ENCODE measurements around the gene ZDHHC16. TPM values are rescaled to one million over a fixed set of nuclear protein-coding genes. Genes with fewer than 3 reads are reported as not detected.

ZDHHC16 gene
- polyA plus RNA-seq, 1 donor (not counting 4 experiments of a cell fraction or from before 2014, with no cell fraction given) = 67.8 TPM

DNA sequence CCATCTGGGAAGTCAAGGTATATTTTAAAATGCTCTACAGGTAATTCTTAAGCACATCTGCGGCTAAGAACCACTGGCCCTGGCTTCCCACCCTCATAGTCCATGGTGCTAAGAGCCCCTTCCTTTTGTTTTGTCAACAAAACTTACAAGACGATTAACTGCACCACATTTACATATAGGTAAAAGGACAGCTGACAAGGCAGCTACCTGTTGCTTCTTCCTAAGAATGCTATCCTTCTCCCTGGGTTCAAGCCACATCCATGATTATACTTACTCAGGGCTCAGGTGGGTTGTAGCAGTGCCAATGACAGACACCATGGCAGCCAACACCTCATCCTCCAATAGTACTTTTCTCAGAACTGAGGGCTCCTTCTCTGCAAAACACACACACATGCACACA lies 16.3 kb downstream of the ZDHHC16 start:
- H3K4me3 ChIP-seq (ENCODE audit: control insufficient read depth in 2 of 3, extremely low read depth in 1 of 3, insufficient read depth in 2 of 3, low read depth in 1 of 3, low read length in 3 of 3) = no peak overlapping the region
- H3K36me3 ChIP-seq (ENCODE audit: control insufficient read depth in 2 of 2, extremely low read depth in 1 of 2, insufficient read depth in 2 of 2, low read length in 2 of 2) = peaks cover 51 to 70% of the 10 kb centered on the region in 2 experiments
- no peaks in the 10 kb centered on the region for H3K79me2 ChIP-seq (ENCODE audit: control insufficient read depth, insufficient read depth, low read length)
- no peak for TF ChIP-seq EZH2 (IDR thresholded peaks at IDR 0.05; ENCODE audit: low read length)
- TF ChIP-seq, protein P1, sequence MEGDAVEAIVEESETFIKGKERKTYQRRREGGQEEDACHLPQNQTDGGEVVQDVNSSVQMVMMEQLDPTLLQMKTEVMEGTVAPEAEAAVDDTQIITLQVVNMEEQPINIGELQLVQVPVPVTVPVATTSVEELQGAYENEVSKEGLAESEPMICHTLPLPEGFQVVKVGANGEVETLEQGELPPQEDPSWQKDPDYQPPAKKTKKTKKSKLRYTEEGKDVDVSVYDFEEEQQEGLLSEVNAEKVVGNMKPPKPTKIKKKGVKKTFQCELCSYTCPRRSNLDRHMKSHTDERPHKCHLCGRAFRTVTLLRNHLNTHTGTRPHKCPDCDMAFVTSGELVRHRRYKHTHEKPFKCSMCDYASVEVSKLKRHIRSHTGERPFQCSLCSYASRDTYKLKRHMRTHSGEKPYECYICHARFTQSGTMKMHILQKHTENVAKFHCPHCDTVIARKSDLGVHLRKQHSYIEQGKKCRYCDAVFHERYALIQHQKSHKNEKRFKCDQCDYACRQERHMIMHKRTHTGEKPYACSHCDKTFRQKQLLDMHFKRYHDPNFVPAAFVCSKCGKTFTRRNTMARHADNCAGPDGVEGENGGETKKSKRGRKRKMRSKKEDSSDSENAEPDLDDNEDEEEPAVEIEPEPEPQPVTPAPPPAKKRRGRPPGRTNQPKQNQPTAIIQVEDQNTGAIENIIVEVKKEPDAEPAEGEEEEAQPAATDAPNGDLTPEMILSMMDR (optimal IDR thresholded peaks at IDR 0.05 in 1 of 3, IDR thresholded peaks at IDR 0.05 in 1 of 3, conservative IDR thresholded peaks at IDR 0.05 in 1 of 3; ENCODE audit: extremely low read depth in 1 of 3, insufficient read depth in 2 of 3, low read length in 3 of 3) = no peak
- H3K27ac ChIP-seq (ENCODE audit: control insufficient read depth, insufficient read depth, low read length) = no peak overlapping the region
- FAIRE-seq (no peak), DNase-seq (ENCODE audit: low read depth, low spot score) (no peak)
- no peaks in the 10 kb centered on the region for H3K27me3 ChIP-seq (ENCODE audit: control insufficient read depth, extremely low read depth, insufficient read depth, low read length)
- H3K4me2 ChIP-seq (ENCODE audit: control insufficient read depth, extremely low read depth, insufficient read depth, low read depth, low read length) = no peak overlapping the region
- no peaks in the 10 kb centered on the region for H4K20me1 ChIP-seq (ENCODE audit: control insufficient read depth, extremely low read depth, insufficient read depth, low read length)
- H3K9ac ChIP-seq (ENCODE audit: control insufficient read depth, extremely low read depth, insufficient read depth, low read length) = no peak overlapping the region
- H3K4me1 ChIP-seq (ENCODE audit: control insufficient read depth, extremely low read depth, insufficient read depth, low read length) = peaks cover 19% of the 10 kb centered on the region
- no peaks in the 10 kb centered on the region for H3K9me1 ChIP-seq (ENCODE audit: control insufficient read depth, extremely low read depth, insufficient read depth, low read length)
- dilution Hi-C loops (cut with MboI; ENCODE audit: extremely low pct_ligation_motif_present, low sequenced_read_pairs) = no loop called here
- H2AFZ ChIP-seq (ENCODE audit: control insufficient read depth, low read length) = no peak overlapping the region
- no peaks in the 10 kb centered on the region for H3K9me3 ChIP-seq (ENCODE audit: control insufficient read depth, low read depth, low read length)

DNA sequence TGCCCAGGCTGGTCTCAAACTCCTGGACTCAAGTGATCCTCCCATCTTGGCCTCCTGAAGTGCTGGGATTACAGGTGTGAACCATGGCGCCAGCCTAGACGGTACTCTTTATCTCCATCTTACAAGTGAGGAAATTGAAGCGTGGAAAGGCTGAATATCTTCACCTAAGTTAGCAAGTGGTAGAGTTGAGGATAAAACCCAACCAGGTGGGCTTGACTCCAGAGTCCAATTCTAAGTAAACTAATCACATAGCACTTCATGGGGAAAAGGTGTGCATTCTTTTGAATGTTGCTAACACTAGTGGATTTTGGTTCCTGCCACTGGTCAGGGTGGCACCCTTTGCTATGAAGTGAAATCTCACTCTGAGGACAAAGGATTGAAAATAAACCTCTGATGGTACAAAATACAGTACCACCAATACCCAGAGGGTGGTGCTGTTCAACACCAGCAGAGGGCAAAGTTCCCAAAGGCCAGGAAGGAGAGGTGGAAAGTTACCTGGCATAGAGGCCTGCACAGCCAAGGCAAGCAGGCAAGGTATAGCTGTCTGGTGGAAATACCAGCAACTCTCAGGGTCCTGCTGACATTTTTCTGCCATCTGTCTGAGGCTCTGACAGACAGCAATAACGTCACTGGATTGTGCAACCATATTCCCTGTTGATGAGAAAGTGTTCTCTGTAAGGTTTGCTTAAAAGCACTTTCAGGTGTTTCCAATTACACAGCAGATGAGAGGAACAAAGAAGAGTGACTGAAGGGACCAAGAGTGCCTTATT lies 17.6 kb downstream of the ZDHHC16 start:
- peak overlapping the region; percentile 9 for H3K27ac ChIP-seq (ENCODE audit: control insufficient read depth, insufficient read depth, low read length)
- no peaks in the 10 kb centered on the region for H3K9me3 ChIP-seq (ENCODE audit: control insufficient read depth, low read depth, low read length)
- dilution Hi-C loops (cut with MboI; ENCODE audit: extremely low pct_ligation_motif_present, low sequenced_read_pairs) = no loop called here
- no peaks in the 10 kb centered on the region for H4K20me1 ChIP-seq (ENCODE audit: control insufficient read depth, extremely low read depth, insufficient read depth, low read length)
- no peaks in the 10 kb centered on the region for H3K9me1 ChIP-seq (ENCODE audit: control insufficient read depth, extremely low read depth, insufficient read depth, low read length)
- peaks cover 48 to 64% of the 10 kb centered on the region in 2 experiments for H3K36me3 ChIP-seq (ENCODE audit: control insufficient read depth in 2 of 2, extremely low read depth in 1 of 2, insufficient read depth in 2 of 2, low read length in 2 of 2)
- TF ChIP-seq, protein P1 (optimal IDR thresholded peaks at IDR 0.05 in 1 of 3, IDR thresholded peaks at IDR 0.05 in 1 of 3, conservative IDR thresholded peaks at IDR 0.05 in 1 of 3; ENCODE audit: extremely low read depth in 1 of 3, insufficient read depth in 2 of 3, low read length in 3 of 3) = peak; percentile 79 to 87 (median 83)
- no peak for TF ChIP-seq EZH2 (IDR thresholded peaks at IDR 0.05; ENCODE audit: low read length)
- no peak overlapping the region for H3K4me3 ChIP-seq (ENCODE audit: control insufficient read depth in 2 of 3, extremely low read depth in 1 of 3, insufficient read depth in 2 of 3, low read depth in 1 of 3, low read length in 3 of 3)
- H3K4me1 ChIP-seq (ENCODE audit: control insufficient read depth, extremely low read depth, insufficient read depth, low read length) = peaks cover 32% of the 10 kb centered on the region
- FAIRE-seq (peak; percentile 89), DNase-seq (ENCODE audit: low read depth, low spot score) (no peak)
- no peak overlapping the region for H3K9ac ChIP-seq (ENCODE audit: control insufficient read depth, extremely low read depth, insufficient read depth, low read length)
- H2AFZ ChIP-seq (ENCODE audit: control insufficient read depth, low read length) = no peak overlapping the region
- H3K79me2 ChIP-seq (ENCODE audit: control insufficient read depth, insufficient read depth, low read length) = no peaks in the 10 kb centered on the region
- H3K27me3 ChIP-seq (ENCODE audit: control insufficient read depth, extremely low read depth, insufficient read depth, low read length) = no peaks in the 10 kb centered on the region
- H3K4me2 ChIP-seq (ENCODE audit: control insufficient read depth, extremely low read depth, insufficient read depth, low read depth, low read length) = no peak overlapping the region
